KOPT-K1 (cell line): ENCODE data around the gene TRIM48.
"Not testable (repeated sequence)": the region's sequence is repeated elsewhere in the genome, so short reads cannot be mapped to it uniquely, and the experiment has no call there.

Experiments
- H3K27ac ChIP-seq: fragments of 200-600 bp; sonication (generic); 2 replicates; pipeline ENCODE4 v1.5.1; 2016; ENCODE audit warnings: antibody characterized with exemption, mild to moderate bottlenecking, low read depth, low read length; ENCODE audit not compliant: poor library complexity, severe bottlenecking
- H3K36me3 ChIP-seq: fragments of 200-600 bp; sonication (generic); 2 replicates; pipeline ENCODE4 v1.5.1; 2017; ENCODE audit warnings: antibody characterized with exemption, mild to moderate bottlenecking, low read length, moderate library complexity; ENCODE audit not compliant: insufficient read depth
- H3K9me3 ChIP-seq: fragments of 200-600 bp; sonication (generic); 2 replicates; pipeline ENCODE4 v1.5.1; 2017; ENCODE audit warnings: antibody characterized with exemption, low read length, mild to moderate bottlenecking; ENCODE audit not compliant: insufficient read depth, poor library complexity, severe bottlenecking

The TRIM48 gene, protein sequence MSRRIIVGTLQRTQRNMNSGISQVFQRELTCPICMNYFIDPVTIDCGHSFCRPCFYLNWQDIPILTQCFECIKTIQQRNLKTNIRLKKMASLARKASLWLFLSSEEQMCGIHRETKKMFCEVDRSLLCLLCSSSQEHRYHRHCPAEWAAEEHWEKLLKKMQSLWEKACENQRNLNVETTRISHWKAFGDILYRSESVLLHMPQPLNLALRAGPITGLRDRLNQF

DNA sequence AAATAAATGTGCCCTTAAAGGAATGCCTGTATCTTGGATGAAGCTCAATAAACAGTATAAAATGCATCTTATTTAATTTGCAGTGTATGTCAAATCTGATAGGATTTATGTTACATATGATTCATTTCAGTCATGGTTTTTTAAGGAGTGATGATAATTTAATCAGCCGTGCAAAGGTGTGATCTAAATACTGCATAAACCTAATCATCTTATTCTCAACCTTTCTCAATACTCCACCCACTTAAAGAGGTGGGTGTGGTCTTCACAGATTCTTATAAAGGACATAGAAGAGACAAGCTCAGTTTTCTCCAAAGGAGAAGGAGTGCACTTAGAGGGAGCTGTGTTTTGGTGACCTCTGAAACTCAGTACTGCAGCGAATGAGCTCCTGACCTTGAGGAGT lies at the start of gene TRIM48:
Gene TRIM48, plus strand, starts transcription at position 301 of the 400 bp plus-strand sequence. CDS start 113 bp downstream, outside the sequence.
- H3K9me3 ChIP-seq, H3K27ac ChIP-seq, H3K36me3 ChIP-seq: not testable (repeated sequence)

DNA sequence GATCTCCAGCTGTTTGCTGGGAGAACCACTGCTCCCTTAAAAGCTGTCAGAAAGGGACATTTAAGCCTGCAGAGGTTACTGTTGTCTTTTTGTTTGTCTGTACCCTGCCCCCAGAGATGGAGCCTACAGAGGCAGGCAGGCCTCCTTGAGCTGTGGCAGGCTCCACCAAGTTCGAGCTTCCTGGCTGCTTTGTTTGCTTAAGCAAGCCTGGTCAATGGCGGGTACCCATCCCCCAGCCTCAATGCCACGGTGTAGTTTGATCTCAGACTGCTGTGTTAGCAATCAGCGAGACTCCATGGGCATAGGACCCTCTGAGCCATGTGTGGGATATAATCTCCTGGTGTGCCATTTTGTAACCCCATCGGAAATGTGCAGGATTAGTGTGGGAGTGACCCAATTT lies 23.6 kb upstream of the TRIM48 start:
- H3K36me3 ChIP-seq, H3K27ac ChIP-seq, H3K9me3 ChIP-seq: not testable (repeated sequence)

DNA sequence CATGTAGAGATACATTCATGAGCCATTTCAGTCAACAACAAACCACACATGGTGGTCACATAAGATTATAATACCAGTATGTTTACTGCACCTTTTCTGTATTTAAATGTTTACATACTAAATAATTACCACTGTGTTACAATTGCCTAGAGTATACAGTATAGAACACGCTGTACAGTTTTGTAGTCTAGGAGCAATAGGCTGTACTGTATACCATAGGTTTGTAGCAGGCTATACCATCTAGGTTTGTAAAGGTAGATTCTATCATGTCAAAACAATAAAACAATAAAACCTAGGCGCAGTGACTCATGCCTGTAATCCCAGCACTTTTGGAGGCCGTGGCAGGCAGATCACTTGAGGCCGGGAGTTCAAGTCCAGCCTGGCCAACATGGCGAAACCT lies 1.1 kb downstream of the TRIM48 start:
- Histone ChIP-seq H3K9me3 (no peaks in the 10 kb centered on the region), H3K27ac (no peak overlapping the region), H3K36me3 (no peaks in the 10 kb centered on the region)
